CD14-positive monocyte (primary cell): ENCODE measurements around the gene ARMC9. TPM values are rescaled to one million over a fixed set of nuclear protein-coding genes. Genes with fewer than 3 reads are reported as not detected.

Experiments
- DNase-seq, 3 donors: peaks; one replicate each; pipeline ENCODE4 v3.0.0-alpha.2; 2011 to 2022
- H2AFZ ChIP-seq: 2 replicates; pipeline ENCODE4 v1.6.0; 2012; ENCODE audit warnings: mild to moderate bottlenecking, low read depth, low read length, inconsistent platforms; ENCODE audit not compliant: insufficient read depth, poor library complexity, severe bottlenecking
- H3K27ac ChIP-seq, 2 donors: 1 replicate in 1 of 2; 2 replicates in 1 of 2; pipeline ENCODE4 v1.5.1; 2012 to 2013; ENCODE audit warnings: low read length in 2 of 2, control low read depth in 1 of 2, inconsistent platforms in 1 of 2, low read depth in 1 of 2, mild to moderate bottlenecking in 1 of 2
- H3K27me3 ChIP-seq, 2 donors: one replicate each; pipeline versions ENCODE4 v1.6.0 to v1.6.1; 2011 to 2013; ENCODE audit warnings: low read length in 2 of 2; ENCODE audit not compliant: control insufficient read depth in 2 of 2, insufficient read depth in 2 of 2
- H3K36me3 ChIP-seq, 2 donors: replicated peaks in 1 of 2; 1 replicate in 1 of 2; 2 replicates in 1 of 2; pipeline versions ENCODE4 v1.5.1 to v1.6.1; 2012 to 2013; ENCODE audit warnings: low read length in 2 of 2, control low read depth in 1 of 2, inconsistent platforms in 1 of 2, mild to moderate bottlenecking in 1 of 2; ENCODE audit not compliant: insufficient read depth in 2 of 2, control insufficient read depth in 1 of 2
- H3K4me1 ChIP-seq, 2 donors: 1 replicate in 1 of 2; 2 replicates in 1 of 2; pipeline versions ENCODE4 v1.5.1 to v1.6.1; 2012 to 2013; ENCODE audit warnings: low read length in 2 of 2, control low read depth in 1 of 2, inconsistent platforms in 1 of 2, mild to moderate bottlenecking in 1 of 2, moderate library complexity in 1 of 2; ENCODE audit not compliant: insufficient read depth in 2 of 2, control insufficient read depth in 1 of 2
- H3K4me2 ChIP-seq: replicated peaks from 2 replicates; pipeline ENCODE3; 2012; ENCODE audit warnings: low read length, moderate library complexity, mild to moderate bottlenecking; ENCODE audit not compliant: poor library complexity, severe bottlenecking; ENCODE audit errors: extremely low read depth
- H3K4me3 ChIP-seq, 3 experiments: fragments of 200-600 bp in 1 of 3; sonication (generic) in 1 of 3; replicated peaks in 1 of 3; 1 replicate in 2 of 3; 2 replicates in 1 of 3; pipeline ENCODE4 v1.5.1; 2011 to 2013; ENCODE audit warnings: low read length in 3 of 3, mild to moderate bottlenecking in 3 of 3, control low read depth in 2 of 3, low read depth in 2 of 3, inconsistent platforms in 1 of 3, moderate library complexity in 1 of 3
- H3K79me2 ChIP-seq: 2 replicates; pipeline ENCODE4 v1.6.0; 2012; ENCODE audit warnings: mild to moderate bottlenecking, control low read depth, inconsistent platforms, low read length, moderate library complexity; ENCODE audit not compliant: insufficient read depth
- H3K9ac ChIP-seq: 2 replicates; pipeline ENCODE4 v1.6.0; 2017; ENCODE audit warnings: low read length, mild to moderate bottlenecking; ENCODE audit not compliant: insufficient read depth, poor library complexity, severe bottlenecking
- H3K9me3 ChIP-seq, 2 donors: replicated peaks in 1 of 2; 1 replicate in 1 of 2; 2 replicates in 1 of 2; pipeline versions ENCODE4 v1.5.1 to v1.6.1; 2012 to 2013; ENCODE audit warnings: low read length in 2 of 2, control low read depth in 1 of 2; ENCODE audit not compliant: control insufficient read depth in 1 of 2, insufficient read depth in 1 of 2
- H4K20me1 ChIP-seq: 2 replicates; pipeline ENCODE4 v1.6.0; 2012; ENCODE audit warnings: mild to moderate bottlenecking, low read length, control low read depth, moderate library complexity; ENCODE audit not compliant: insufficient read depth
- H3K27ac Mint-ChIP-seq, 7 donors: one replicate each; pipeline ENCODE4 v1.8.0; 2020; ENCODE audit warnings: mild to moderate bottlenecking in 7 of 7, mixed read lengths in 7 of 7, moderate library complexity in 6 of 7, inconsistent platforms in 2 of 7
- H3K27me3 Mint-ChIP-seq, 3 donors: one replicate each; pipeline ENCODE4 v1.8.0; 2021 to 2022; ENCODE audit warnings: low read depth in 3 of 3, mild to moderate bottlenecking in 3 of 3, mixed read lengths in 3 of 3, moderate library complexity in 3 of 3, inconsistent platforms in 1 of 3
- H3K36me3 Mint-ChIP-seq, 2 donors: one replicate each; pipeline ENCODE4 v1.8.0; 2020; ENCODE audit warnings: mixed read lengths in 2 of 2, inconsistent platforms in 1 of 2, mild to moderate bottlenecking in 1 of 2
- H3K4me1 Mint-ChIP-seq: one replicate; pipeline ENCODE4 v1.8.0; 2020; ENCODE audit warnings: mild to moderate bottlenecking, mixed read lengths
- H3K4me3 Mint-ChIP-seq, 2 donors: one replicate each; pipeline ENCODE4 v1.8.0; 2020; ENCODE audit warnings: mild to moderate bottlenecking in 2 of 2, mixed read lengths in 2 of 2, moderate library complexity in 1 of 2
- H3K9me3 Mint-ChIP-seq, 7 donors: one replicate each; pipeline ENCODE4 v1.8.0; 2020 to 2022; ENCODE audit warnings: mixed read lengths in 7 of 7, mild to moderate bottlenecking in 6 of 7, moderate library complexity in 6 of 7, inconsistent platforms in 2 of 7
- WGBS: methylation state at CpG from one replicate; pipeline ENCODE4 v1.1.5; 2013; ENCODE audit warnings: missing lambda C conversion rate; ENCODE audit not compliant: insufficient coverage; 5-methylcytosine and 5-hydroxymethylcytosine counted together
- intact Hi-C, 2 donors: fragments of 100-400 bp; cut with micrococcal nuclease; formaldehyde crosslinking; loops; one replicate each; pipeline versions ENCODE4 v1.15.0 to v1.15.1; 2023
- polyA plus RNA-seq, 3 donors: library from polyadenylated mRNA; depleted of rRNA in 1 of 3; unstranded in 2 of 3; stranded (reverse) in 1 of 3; fragments of 300-500 nt in 2 of 3; fragments of >200 nt in 1 of 3; fragmentation: Illumina TruSeq in 2 of 3; gene quantifications; 1 replicate in 2 of 3; 2 replicates in 1 of 3; pipeline ENCODE4 v1.2.3, GENCODE V29; 2012 to 2021
- TF ChIP-seq, protein P1 (sequence below): fragments of 200-600 bp; IDR thresholded peaks from one replicate; pipeline ENCODE4 v1.8.0; 2022; ENCODE audit warnings: antibody characterized with exemption, mild to moderate bottlenecking

Gene ARMC9
- polyA plus RNA-seq, 3 donors: 0.07 to 0.27 TPM; not detected in 1

GRCh38 chr2:231386446-231386845 is 188.0 kb downstream of the ARMC9 start:
- peaks cover 0 to 11% of the 10 kb centered on the region in 2 donors for H3K9me3 ChIP-seq
- H3K4me3 ChIP-seq: no peak overlapping the region
- TF ChIP-seq, protein P1, sequence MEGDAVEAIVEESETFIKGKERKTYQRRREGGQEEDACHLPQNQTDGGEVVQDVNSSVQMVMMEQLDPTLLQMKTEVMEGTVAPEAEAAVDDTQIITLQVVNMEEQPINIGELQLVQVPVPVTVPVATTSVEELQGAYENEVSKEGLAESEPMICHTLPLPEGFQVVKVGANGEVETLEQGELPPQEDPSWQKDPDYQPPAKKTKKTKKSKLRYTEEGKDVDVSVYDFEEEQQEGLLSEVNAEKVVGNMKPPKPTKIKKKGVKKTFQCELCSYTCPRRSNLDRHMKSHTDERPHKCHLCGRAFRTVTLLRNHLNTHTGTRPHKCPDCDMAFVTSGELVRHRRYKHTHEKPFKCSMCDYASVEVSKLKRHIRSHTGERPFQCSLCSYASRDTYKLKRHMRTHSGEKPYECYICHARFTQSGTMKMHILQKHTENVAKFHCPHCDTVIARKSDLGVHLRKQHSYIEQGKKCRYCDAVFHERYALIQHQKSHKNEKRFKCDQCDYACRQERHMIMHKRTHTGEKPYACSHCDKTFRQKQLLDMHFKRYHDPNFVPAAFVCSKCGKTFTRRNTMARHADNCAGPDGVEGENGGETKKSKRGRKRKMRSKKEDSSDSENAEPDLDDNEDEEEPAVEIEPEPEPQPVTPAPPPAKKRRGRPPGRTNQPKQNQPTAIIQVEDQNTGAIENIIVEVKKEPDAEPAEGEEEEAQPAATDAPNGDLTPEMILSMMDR: no peak
- no peaks in the 10 kb centered on the region for H3K27me3 ChIP-seq
- H3K27ac ChIP-seq: no peak overlapping the region
- 64% methylated on average over 2 of the region's 3 CpGs for WGBS
- no peak overlapping the region for H3K4me3 Mint-ChIP-seq
- no peaks in the 10 kb centered on the region for H4K20me1 ChIP-seq
- intact Hi-C loops: no loop called here
- peaks cover 0 to 6% (median 2%) of the 10 kb centered on the region in 3 donors for H3K27me3 Mint-ChIP-seq
- DNase-seq: no peak
- H2AFZ ChIP-seq: no peak overlapping the region
- H3K4me2 ChIP-seq: no peak overlapping the region
- no peak overlapping the region for H3K27ac Mint-ChIP-seq
- H3K9me3 Mint-ChIP-seq: peaks cover 5 to 20% (median 10%) of the 10 kb centered on the region in 7 donors
- no peaks in the 10 kb centered on the region for H3K79me2 ChIP-seq
- peaks cover 49% of the 10 kb centered on the region for H3K4me1 Mint-ChIP-seq
- H3K9ac ChIP-seq: no peak overlapping the region
- H3K36me3 Mint-ChIP-seq: peaks cover 0 to 6% of the 10 kb centered on the region in 2 donors
- no peaks in the 10 kb centered on the region for H3K36me3 ChIP-seq
- peaks cover 32 to 37% of the 10 kb centered on the region in 2 donors for H3K4me1 ChIP-seq

- WGBS: 33% methylated on average over 22 of the region's 26 CpGs
- Mint-ChIP-seq H3K27ac (no peak overlapping the region), H3K36me3 (peaks cover 0 to 9% of the 10 kb centered on the region in 2 donors), H3K27me3 (peaks cover 0 to 11% (median 6%) of the 10 kb centered on the region in 3 donors), H3K4me1 (peaks cover 65% of the 10 kb centered on the region), H3K9me3 (peaks cover 5 to 20% (median 10%) of the 10 kb centered on the region in 7 donors), H3K4me3 (peak overlapping the region; percentile 47 to 64)
- Histone ChIP-seq H3K79me2 (no peaks in the 10 kb centered on the region), H3K9me3 (peaks cover 0 to 11% of the 10 kb centered on the region in 2 donors), H4K20me1 (no peaks in the 10 kb centered on the region), H3K27ac (no peak overlapping the region), H3K4me1 (peaks cover 44 to 54% of the 10 kb centered on the region in 2 donors), H3K4me2 (peak overlapping the region; percentile 8), H3K36me3 (no peaks in the 10 kb centered on the region), H3K27me3 (no peaks in the 10 kb centered on the region), H2AFZ (peak overlapping the region; percentile 77), H3K9ac (no peak overlapping the region), H3K4me3 (peak overlapping the region in 1 of 3 experiments; percentile 10)
- intact Hi-C loops: no loop called here
- TF ChIP-seq, protein P1: no peak
- peak; percentile 36 to 58 (median 40) for DNase-seq
These were observed 189.7 kb downstream of the ARMC9 start for GRCh38 chr2:231387904-231388724.
